Stimulated activated CD4-positive, alpha-beta T cell treated with anti-CD3 and anti-CD28 coated beads, Interleukin-4, amount 100 ng/mL, for 1 hour (primary cell): ENCODE data around the gene TGM2.

ENCODE experiments used
- DNase-seq: peaks from one replicate; pipeline ENCODE4 v3.0.0-alpha.2; 2020

The TGM2 gene

DNA sequence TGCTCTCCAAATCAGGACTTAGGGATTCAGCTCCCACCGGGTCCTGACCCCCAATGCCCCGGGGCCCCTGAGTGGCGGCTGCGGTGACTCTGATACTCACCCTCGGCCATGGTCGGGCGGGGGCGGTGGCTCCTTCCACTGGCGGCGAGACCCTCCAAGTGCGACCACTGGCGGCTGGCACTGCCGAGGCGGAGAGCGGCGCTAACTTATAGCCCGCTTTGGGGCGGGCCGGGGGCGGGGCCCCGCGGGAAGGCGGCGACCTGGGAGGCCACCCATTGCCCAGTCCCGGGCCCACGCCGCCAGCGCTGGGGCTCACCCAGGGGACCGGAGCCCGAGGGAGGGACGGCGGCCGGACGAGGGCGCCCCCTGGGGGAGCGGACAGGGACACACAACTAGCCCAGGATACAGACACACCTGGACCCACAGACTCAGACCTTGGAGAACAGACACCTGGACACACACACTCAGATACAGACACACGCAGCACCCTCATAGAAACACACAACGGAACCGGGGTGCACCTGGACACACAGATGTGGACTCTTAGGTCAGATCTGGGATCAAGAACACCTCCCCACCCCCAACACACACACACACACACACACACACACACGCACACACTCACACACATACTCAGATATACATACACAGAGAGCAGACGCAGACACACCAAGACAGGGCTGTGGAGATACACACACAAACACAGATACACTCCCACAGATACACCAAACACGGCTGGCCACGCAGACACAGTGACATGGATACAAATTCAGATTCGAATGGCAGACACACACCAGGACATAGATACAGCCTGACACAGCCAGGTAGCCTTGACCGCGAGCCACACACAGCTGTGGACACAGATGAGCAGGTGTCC lies at the start of gene TGM2:
TSS of gene TGM2 (minus strand) at position 182 of the 877 bp plus-strand sequence. CDS start at position 110, 72 bp downstream.
- peak; percentile 33 for DNase-seq

DNA sequence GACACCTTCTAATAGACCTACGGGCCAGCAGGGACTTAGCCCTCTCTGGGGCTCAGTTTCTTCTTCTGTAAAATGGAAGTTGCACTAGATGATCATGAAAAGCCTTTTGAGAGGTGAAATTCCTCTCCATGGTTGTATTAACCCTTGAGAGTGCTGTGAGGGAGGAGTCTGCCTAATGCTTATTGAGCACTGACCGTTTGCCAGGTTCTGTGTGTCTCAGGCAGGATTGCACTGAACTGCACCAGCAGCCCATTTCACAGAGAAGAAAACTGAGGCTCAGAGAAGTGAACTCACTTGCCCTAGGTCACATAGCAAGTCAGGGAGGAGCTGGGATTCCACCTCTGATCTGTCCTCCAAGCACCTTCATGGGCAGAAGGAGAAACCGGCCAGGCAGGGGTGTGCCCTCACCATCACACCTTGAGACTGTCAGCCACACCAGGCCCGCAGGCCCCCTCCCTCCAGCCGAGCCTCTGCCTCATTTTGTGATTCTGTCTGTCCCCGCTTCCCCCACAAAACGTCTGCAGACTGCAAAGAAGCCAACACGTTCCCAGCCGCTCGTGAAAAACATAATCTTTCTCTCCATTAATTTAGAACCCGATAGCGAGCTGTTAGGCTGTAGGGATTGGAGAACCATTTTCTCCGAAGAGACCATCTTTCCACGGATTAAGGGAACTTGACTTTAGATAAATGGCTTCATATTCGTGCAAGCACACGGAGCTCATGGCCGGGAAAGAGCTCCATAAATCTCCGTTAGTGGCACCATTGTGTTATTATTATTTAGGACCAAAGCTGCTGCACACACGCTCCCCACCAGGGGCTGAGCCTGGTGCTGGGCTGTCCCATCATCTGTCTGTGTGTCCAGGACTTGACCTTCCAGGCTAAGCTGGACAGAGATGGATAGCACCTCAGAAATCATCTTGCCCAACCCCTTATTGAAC lies 49.5 kb upstream of the TGM2 start:
- DNase-seq, result no peak

DNA sequence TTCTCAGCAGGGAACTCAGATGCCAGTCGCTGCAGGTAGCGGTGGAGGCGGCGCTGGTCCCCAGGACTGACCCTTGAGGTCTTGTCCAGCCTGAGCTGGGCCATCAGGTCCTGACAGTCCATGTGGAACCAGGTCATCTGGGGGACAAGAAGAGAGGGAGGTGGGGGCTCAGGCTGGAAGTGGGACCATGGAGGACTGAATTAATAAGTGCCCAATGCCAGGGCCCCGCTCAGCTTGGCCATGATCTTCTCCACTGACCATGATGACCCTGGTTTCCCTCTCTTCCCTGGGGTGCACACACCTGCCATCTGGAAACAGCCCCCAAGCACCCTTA lies 48.5 kb upstream of the TGM2 start:
- DNase-seq, result no peak

DNA sequence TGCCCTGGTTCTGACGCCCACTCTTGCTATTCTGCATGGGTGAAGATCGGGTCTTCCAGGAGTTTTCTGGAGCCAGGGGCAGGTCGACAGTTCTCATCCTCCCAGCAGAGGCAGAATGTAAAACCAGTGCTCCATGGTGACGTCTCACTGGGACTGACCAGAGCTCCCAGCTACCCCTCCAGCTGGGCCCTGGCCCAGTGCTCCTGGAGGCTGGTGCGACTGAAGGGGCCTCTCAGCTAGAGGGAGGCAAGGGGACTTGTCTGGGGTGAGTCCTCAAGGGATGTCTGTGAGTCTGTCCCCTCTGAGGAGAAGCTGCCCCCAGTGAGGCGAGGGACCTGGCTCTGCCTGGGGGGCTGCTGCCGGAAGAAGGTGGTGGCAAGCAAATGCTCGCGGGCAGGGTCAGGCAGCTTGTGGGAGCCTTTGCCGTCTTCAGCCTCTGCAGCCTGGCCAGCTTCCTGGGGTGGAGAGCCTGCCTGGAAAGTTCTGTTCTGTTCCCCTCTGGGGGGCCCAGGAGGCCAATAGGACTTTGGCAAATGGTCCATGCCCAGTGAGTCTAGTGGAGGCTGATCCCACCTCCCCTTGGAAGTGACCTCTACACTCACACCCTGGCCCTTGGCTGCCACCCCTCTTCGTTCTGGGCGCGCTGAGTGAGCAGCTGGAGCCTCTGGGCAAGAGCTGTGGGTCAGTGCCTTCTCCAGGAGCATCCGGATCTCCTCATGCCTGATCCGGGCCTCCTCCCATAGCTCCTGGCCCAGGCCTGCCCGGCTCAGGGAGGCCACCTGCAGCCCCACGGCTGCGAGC lies 47.9 kb upstream of the TGM2 start:
- no peak for DNase-seq

DNA sequence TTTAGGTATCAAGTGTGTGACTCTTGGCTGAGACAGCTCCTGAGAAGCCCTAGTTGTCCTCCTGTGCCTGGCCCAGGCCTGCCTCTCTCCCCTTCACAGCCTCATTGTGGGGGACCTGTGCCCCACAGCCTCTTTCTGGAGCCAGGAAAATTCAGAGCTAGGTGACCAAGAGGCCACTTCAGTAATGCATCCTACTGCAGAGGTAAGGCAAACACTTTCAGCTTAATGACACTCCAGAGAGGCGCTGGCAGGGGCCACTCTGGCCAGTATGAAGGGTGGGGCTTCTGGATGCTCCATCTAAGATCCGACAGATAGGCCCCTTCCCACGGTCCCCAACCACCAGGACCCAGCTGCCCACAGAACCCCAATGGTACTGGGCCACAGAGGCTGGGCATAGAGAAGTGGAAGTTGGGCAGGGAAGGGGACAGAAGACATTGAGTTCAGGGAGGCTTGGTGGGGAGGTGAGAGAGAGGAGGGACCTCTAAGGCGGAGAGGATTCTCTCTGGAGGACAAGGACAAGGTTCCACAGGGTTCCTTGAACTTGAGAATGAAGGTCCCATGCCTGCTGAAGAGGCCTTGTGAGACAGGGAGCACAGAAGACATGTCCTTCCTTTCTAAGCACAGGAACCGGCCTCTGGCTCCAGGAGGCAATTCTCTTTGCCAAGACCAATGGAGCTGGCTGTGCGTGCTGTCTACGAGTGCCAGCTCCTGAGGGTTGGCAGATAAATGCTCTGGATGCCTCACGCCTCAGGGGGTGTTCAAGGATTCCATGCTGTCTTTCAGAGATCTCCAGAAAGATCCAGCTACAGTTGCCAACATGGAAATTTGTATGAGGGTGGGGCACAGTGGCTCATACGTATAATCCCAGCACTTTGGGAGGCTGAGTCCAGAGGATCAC lies 46.4 kb upstream of the TGM2 start:
- no peak for DNase-seq

DNA sequence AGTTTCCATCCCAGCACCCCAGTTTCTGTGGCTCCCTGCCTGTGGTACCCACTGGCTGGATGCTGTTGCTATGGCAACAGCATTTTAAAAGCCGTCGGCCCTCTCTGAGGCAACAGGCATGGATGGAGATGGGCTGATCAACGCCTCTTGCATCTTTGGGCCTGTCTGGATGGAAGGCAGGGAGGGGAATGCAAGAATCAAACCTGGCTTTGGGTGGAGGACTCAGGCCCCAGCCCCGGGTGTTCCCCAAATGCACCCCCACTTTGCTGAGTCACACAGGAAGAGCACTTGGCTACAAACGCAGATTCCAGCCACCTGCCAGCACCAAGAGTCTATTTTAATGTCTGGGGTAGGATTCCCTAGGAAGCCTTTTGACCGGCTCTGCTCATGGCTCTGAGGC lies 45.7 kb upstream of the TGM2 start:
- no peak for DNase-seq

DNA sequence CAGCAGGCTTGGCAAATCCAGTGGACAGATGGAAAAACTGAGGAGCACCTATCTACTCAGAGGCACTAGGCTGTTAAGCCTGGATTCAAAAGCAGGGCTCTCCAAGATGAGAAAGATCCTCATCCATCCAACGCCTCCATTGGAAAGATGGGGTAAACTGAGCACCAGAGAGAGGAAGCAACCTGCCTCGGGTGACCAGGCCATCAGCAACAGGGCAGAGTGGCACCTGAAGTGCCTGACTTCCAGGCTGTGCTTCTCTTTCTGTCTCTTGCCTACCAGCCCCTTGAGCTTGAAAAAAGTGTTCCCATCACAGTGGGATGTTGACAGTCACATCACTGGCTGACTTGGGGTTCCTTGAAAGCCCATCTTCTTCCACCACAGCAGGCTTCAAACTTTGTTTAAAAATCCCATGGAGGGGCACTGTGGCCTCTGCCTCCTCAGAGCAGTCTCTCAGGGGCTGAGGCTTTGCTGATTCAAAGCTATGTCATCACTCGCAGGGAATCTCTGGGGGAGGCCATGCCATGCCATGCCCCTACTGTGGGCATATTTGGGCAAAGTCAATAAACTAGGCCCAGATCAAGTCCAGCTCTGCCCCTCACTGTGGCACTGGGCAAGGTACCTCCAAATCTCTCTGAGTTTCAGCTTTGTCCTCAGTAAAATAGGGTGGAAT lies 44.8 kb upstream of the TGM2 start:
- DNase-seq, result no peak

DNA sequence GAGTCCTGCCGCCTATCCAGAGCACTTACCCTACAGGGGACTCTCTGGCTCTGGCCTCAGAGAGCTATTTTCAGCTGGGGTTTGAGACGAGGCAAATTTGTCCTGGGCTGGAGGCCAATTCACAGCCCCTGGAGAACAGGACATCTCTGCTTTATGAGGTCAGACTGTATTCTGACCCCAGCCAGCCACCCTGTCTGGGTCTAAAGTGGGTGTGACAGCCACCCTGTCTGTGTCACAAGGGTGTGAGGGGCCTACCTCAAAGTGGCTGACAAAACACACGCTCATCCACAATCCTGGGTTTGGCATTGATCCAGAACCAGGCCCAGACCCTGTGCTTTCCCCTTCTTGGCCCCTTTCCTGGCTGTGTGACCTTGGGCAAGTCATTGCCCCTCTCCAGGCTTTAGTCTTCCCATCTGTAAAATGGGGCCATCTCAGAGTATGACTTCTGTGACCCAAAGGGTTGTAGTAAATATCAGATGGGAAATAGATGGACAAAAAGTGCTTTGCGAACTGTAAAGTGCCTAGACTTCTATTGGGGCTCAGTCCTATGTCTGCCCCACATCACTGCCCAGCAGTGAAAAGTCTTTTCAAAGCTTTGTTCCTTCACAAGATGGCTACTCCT lies 44.1 kb upstream of the TGM2 start:
- no peak for DNase-seq

DNA sequence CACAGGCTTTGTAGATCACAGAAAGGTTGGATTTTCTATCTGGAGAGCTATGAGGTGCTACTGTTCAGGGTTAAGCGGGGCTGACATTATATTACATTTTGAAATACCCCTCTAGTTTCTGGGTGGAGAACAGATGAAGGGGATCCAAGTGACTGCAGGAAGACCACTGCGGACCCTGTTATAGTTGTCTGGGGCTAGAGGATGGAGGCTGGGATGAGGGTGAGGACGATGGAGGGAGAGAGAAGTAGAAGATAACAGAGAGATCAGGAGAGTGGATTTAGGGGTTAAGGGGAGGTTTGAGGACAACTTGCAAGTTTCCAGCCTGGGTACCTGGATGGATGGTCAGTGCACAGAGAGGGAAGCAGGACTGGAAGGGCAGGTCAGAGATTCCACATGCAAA lies 43.5 kb upstream of the TGM2 start:
- DNase-seq, result no peak

DNA sequence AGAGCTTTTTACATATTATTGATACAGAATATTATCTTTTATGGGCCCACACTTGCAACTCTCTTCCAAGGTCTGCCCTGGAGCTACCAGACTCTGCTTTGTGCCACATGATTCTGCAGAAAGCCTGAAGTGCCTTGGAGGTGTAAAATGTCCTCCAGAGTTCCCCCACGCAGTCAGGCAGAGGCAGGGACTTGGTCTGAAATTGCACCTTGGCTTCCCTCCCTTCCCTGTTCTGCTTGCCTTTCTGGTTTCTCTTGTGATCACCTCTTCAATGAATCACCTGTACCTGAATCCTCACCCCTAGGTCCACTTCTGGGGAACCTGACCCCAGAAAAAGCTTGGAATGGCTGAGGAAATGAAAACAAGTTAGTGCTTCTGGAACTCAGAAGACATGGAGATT lies 43.0 kb upstream of the TGM2 start:
- no peak for DNase-seq

DNA sequence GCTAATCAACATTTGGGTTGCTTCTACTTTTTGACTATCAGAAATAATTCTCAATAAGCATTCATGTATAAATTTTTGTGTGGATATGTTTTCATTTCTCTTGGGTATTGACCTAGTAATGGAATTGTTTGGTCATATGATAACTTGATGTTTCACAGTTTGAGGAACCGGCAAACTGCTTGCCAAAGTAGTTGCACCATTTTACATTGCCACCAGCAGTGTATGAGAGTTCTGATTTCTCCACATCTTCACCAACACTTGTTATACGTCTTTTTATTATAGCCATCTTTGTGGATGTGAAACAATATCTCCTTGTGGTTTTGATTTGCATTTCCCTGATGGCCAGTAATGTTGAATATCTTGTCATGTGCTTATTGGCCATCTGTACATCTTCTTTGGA lies 42.6 kb upstream of the TGM2 start:
- no peak for DNase-seq

DNA sequence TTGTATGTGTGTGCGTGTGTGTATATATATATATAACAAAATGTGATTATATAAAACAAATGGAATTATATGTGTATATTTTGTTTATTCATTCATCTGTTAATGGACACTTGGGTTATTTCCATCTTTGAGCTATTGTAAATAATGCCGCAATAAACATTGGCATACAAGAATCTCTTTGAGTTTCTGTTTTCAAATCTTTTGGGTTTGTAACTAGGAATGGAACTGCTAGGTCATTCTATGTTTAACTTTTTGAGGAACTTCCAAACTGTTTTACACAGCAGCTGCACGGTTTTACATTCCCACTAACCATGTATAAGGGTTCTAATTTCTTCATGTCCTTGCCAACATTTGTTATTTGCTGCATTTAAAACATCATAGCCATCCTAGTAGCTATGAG lies 39.9 kb upstream of the TGM2 start:
- DNase-seq, result no peak

DNA sequence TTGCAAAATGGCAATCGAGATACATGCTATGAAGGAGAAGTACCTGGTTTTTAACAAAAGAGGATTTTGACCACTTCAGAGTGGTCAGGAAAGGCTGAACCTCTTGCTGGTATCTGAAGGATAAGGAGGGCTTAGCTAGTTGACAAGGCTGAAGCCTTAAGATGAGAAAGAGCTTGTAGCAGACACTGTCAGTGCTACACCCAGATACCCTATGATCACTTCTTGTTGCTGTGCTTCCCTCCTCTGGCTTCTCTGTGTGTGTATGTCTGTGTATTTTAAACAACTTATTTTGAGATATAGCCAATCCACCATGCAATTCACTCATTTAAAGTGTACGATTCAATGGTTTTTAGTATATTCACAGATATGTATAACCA lies 38.9 kb upstream of the TGM2 start:
- DNase-seq, result no peak

DNA sequence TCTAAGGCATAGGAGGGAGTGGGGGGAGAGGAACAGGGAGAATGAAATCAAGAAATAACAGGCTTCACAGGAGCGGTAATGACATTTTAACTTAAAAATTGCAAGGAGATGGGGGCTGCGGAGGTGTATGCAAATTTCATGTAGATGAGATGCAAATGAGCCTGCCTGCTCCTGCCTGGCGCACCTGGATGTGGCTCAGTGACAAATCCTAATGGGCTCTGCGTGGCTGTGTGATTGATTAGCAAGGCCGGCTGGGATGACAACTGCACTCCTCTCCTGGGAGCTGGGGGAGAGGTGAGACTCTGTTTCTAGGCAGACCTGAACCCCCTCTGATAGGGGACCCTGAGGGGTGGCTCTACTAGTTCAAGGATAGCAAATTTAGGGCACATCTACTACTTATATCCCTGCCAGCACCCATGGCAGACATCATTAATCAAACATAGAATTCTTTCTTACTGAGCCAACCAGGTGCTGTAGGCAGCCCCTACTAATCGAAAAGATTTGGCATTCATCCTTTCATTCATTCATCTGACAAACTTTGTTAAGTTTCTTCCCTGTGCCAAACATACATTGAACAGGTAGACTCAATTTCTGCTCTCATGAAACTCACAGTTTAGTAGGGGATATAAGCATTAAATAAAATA lies 38.4 kb upstream of the TGM2 start:
- no peak for DNase-seq

DNA sequence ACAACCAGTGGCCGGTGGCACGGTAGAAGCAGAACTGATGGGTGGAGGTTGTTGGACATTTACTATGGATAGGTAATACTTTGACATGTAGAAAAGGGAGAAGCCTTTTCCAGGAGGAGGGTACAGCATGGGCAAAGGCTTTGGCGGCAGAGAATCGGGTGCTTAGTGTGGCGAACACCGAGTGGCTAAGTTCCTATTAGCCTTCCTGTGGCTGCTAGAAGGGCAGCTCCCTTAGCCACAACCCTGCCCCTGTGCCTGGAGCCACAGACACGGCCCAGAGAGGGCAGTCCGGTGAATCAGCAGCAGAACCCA lies 37.9 kb upstream of the TGM2 start:
- DNase-seq, result no peak

DNA sequence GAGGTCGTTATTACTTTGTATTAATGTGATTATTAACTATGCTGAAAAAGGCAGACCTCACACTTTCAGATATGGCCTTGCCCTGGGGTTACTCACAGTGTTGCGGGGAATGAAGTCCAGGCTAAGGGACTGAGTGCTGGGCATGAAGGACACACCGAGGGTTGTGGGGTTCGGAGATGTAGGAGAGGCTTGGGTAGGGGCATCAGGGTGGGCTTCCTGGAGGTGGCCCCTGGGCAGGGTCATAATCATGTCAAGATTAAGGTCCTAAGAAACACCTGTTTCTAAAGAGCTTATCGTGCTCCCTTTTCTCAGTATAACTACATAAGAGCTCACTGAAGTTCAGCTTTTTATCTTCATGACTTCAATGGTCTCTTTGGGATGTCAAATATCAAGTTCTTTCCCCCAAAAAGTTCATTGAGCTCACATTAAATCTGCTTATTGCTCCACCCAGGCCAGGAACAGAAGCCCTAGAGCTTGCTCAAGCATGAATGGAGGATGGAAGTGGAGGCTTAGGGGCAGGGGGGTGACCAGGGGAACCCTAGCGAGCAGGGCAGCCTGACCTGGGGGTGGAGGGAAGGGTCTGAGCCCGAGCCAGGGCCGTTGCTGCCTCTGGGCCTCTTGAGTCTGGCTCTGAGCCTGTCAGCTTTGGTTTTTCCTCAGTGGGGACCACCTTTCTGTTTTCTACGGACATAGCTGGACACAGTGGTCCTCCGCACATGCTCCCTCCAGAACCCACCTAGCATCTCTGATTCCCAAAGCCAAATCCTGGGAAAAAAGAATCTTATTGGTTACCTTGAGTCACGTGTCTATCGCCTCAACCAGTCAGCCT lies 37.3 kb upstream of the TGM2 start:
- DNase-seq, result no peak

DNA sequence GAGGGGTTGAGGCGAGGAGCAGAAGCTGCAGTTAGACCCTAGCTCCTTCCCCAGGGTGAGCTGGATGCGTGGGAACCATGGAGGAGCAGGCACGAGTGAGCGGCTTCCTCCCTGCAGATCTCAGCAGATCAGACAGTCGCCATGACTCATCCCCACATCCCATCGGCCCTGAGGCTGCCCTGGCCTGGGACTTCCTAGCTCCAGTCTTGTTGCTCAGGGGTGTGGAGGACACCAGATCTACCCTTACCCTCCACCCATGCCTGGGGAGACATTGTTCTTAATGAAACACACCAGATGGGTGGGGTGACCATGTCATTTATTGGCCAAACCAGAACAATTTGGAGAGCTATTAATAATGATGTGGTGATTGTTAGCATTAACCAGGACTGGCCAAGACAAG lies 36.3 kb upstream of the TGM2 start:
- DNase-seq, result no peak

DNA sequence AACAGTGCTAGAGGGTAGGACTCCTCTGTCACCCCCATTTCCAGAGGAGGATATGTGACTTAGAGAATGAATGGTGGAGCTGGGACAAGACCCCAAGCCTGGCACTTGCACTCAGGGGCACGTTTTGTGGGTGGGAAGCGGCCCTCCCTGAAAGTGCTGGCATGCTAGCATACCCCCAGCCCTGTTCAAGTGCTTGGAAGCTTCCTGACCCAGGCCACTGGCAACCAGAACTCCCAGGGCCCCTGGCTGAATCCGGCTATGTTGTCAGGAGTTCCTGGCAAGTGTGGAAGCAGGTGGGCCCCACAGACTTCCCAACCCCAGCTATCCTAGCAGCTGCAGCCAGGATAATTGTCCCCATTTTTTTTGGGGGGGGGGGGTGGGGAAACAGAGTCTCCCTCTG lies 35.6 kb upstream of the TGM2 start:
- no peak for DNase-seq

DNA sequence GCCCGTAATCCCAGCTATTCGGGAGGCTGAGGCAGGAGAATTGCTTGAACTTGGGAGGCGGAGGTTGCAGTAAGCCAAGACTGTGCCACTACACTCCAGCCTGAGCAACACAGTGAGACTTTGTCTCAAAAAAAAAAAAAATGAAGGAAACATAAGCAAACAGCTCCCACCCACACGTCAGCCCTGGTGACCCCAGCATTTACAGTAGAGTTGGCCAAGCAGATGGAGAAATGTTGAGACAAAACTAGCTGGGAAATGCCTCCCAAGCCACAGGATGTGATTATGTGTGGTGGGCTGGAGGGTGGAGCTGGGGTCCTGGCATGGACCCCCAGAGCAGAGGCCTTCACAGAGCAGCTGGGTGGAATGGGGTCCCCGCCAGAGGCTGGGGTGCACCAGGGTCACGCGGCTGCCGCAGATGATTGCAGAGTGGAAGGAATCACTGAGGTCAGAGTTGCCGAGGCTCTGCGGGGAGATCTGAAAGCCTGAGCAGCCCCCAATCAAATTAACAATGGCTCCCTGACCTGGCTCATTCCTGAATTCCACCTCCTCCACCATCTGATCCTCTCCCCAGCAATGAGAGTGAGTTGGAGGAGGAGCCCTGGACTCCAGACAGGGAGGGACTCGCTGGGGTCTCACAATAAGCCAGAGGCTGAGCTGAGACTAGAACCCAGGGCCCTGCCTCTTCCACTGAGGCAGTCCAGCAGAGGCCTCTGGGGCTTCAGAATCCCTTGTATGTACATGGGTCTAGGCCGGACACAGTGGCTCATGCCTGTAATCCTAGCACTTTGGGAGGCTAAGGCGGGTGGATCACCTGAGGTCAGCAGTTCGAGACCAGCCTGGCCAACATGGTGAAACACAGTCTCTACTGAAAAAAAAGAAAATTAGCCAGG lies 34.7 kb upstream of the TGM2 start:
- DNase-seq, result no peak
